ENCODE results near the gene TMEM60. TPM values are rescaled to one million over a fixed set of nuclear protein-coding genes. Genes with fewer than 3 reads are reported as not detected.

The TMEM60 gene
- total RNA-seq, 6 experiments from 2014 or later: 20.7 to 25.6 (median 23.7) TPM

DNA sequence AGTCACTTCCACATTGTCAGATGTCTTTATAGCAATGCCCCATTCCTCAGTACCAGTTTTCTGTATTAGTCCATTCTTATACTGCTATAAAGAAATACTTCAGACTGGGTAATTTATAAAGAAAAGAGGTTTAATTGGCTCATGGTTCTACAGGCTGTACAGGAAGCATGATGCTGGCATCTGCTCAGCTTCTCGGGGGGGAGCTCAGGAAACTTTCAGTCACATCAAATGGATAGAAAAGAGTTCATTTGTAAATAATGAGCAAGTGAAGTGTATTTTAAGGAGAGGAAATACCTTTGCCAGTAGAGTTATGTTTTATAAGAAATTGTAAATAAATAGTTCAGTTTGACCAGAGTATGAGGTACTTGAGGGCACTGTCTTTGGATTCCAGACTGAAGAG is 50.5 kb downstream of the TMEM60 start:
- Mint-ChIP-seq H3K4me1 (ENCODE audit: low read depth) (peaks cover 10% of the 10 kb centered on the region), H3K27me3 (ENCODE audit: insufficient read depth) (no peaks in the 10 kb centered on the region), H3K4me3 (no peak overlapping the region), H3K27ac (no peak overlapping the region), H3K9me3 (no peaks in the 10 kb centered on the region), H3K36me3 (ENCODE audit: low read depth) (peaks cover 34% of the 10 kb centered on the region)
- TF ChIP-seq, protein P1, sequence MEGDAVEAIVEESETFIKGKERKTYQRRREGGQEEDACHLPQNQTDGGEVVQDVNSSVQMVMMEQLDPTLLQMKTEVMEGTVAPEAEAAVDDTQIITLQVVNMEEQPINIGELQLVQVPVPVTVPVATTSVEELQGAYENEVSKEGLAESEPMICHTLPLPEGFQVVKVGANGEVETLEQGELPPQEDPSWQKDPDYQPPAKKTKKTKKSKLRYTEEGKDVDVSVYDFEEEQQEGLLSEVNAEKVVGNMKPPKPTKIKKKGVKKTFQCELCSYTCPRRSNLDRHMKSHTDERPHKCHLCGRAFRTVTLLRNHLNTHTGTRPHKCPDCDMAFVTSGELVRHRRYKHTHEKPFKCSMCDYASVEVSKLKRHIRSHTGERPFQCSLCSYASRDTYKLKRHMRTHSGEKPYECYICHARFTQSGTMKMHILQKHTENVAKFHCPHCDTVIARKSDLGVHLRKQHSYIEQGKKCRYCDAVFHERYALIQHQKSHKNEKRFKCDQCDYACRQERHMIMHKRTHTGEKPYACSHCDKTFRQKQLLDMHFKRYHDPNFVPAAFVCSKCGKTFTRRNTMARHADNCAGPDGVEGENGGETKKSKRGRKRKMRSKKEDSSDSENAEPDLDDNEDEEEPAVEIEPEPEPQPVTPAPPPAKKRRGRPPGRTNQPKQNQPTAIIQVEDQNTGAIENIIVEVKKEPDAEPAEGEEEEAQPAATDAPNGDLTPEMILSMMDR (IDR thresholded peaks at IDR 0.05): no peak
- DNase-seq: no peak

DNA sequence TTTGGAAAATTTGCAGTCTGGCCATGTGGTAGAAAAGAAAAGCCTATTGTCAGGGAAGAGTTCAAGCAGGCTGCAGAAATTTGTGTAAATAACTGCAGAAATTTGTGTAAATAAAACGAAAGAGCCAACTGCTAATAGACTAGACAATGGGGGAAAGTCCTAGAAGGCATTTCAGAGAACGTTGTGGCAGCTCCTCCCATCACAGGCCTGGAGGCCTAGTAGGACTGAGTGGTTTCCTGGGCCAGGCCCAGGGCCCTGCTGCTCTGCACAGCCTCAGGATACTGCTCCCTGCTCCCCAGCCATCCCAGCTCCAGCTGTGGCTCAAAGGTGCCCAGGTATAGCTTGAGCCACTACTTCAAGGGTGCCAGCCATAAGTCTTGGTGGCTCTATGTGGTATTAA is 51.1 kb downstream of the TMEM60 start:
- Mint-ChIP-seq H3K4me1 (ENCODE audit: low read depth) (peaks cover 5% of the 10 kb centered on the region), H3K9me3 (no peaks in the 10 kb centered on the region), H3K4me3 (no peak overlapping the region), H3K27me3 (ENCODE audit: insufficient read depth) (no peaks in the 10 kb centered on the region), H3K36me3 (ENCODE audit: low read depth) (peaks cover 34% of the 10 kb centered on the region), H3K27ac (no peak overlapping the region)
- TF ChIP-seq, protein P1 (IDR thresholded peaks at IDR 0.05): no peak
- DNase-seq: no peak

DNA sequence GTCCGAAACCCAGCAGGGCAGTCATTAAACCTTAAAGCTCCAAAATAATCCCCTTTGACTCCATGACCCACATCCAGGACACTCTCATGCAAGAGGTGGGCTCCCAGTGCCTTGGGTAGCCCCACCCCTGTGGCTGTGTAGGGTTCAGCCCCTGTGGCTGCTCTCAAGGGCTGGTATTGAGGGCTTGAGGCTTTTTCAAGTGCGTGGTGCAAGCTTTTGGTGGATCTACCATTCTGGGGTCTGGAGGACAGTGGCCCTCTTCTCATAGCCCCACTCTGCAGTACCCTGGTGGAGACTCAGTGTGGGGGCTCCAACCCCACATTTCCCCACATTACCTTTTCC is 51.4 kb downstream of the TMEM60 start:
- peaks cover 1% of the 10 kb centered on the region; the same call in 1 of the 2 replicates for H3K4me1 Mint-ChIP-seq (ENCODE audit: low read depth)
- no peak for DNase-seq

DNA sequence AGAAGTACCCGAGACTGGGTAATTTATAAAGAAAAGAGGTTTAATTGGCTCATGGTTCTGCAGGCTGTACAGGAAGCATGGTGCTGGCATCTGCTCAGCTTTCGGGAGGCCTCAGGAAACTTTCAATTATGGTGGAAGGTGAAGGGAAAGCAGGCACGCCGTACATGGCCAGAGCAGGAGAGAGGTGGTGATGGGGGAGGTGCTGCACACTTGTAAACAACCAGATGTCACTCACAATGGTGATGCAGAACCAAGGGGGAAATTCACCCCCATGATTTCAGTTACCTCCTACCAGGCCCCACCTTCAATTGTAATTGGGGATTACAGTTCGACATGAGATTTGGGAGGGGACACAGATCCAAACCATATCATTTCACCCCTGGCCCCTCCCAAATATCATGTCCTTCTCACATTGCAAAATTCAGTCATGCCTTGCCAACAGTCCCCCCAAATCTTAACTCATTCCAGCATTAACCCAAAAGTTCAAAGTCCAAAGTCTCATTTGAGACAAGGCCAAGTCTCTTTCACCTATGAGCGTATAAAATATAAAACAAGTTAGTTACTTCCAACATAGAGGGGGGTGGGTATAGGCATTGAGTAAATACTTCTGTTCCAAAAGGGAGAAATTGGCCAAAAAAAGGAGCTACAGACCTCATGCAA is 51.9 kb downstream of the TMEM60 start:
- H3K9me3 Mint-ChIP-seq: no peaks in the 10 kb centered on the region
- H3K27me3 Mint-ChIP-seq (ENCODE audit: insufficient read depth): no peaks in the 10 kb centered on the region
- TF ChIP-seq, protein P1 (IDR thresholded peaks at IDR 0.05): no peak
- peaks cover 34% of the 10 kb centered on the region for H3K36me3 Mint-ChIP-seq (ENCODE audit: low read depth)
- H3K4me1 Mint-ChIP-seq (ENCODE audit: low read depth): no peaks in the 10 kb centered on the region
- no peak for DNase-seq
- no peak overlapping the region for H3K4me3 Mint-ChIP-seq
- H3K27ac Mint-ChIP-seq: no peak overlapping the region

More for the DNA sequence above, 51.4 kb downstream of the TMEM60 start:
- no peaks in the 10 kb centered on the region for H3K9me3 Mint-ChIP-seq
- peaks cover 34% of the 10 kb centered on the region for H3K36me3 Mint-ChIP-seq (ENCODE audit: low read depth)
- no peak overlapping the region for H3K4me3 Mint-ChIP-seq
- H3K27me3 Mint-ChIP-seq (ENCODE audit: insufficient read depth): no peaks in the 10 kb centered on the region
- H3K27ac Mint-ChIP-seq: no peak overlapping the region
- TF ChIP-seq, protein P1 (IDR thresholded peaks at IDR 0.05): no peak

DNA sequence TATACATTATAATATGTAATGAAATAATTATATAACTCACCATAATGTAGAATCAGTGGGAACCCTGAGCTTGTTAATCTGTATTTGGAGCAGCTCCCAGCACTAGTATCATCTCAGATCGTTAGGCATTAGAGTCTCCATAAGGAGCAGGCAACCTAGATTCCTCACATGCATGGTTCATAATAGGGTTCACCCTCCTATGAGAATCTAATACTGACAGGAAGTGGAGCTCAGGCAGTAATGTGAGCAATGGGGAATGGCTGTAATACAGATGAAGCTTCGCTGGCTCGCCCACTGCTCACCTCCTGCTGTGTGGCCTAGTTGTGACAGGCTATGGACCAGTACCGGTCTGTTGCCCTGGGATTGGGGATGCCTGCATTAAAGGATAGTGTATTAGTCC is 52.5 kb downstream of the TMEM60 start:
- no peaks in the 10 kb centered on the region for H3K9me3 Mint-ChIP-seq
- TF ChIP-seq, protein P1 (IDR thresholded peaks at IDR 0.05): no peak
- H3K36me3 Mint-ChIP-seq (ENCODE audit: low read depth): peaks cover 32% of the 10 kb centered on the region
- H3K4me3 Mint-ChIP-seq: no peak overlapping the region
- H3K27ac Mint-ChIP-seq: no peak overlapping the region
- DNase-seq: no peak
- no peaks in the 10 kb centered on the region for H3K4me1 Mint-ChIP-seq (ENCODE audit: low read depth)
- no peaks in the 10 kb centered on the region; the same call in 1 of the 2 replicates for H3K27me3 Mint-ChIP-seq (ENCODE audit: insufficient read depth)

Other genes with a start within 250 kb of the TMEM60 start
- gene RSBN1L, start 102.0 kb downstream of the TMEM60 start, total RNA-seq (2021; fragmentation: NEBNext Ultra II Directional; extraction: Animal tissue kit (Norgen Biotek cat#: 25700)): 10 to 100 TPM; 11.2 to 14.0 (median 12.9) TPM
- 10 to 100 TPM; 59.8 to 83.2 (median 71.9) TPM for gene PHTF2, start 339 bp upstream of the TMEM60 start, total RNA-seq (2021; fragmentation: NEBNext Ultra II Directional; extraction: Animal tissue kit (Norgen Biotek cat#: 25700))

All from HFFc6 (cell line).